Measurements from ENCODE around the gene DMRT2. TPM values are rescaled to one million over a fixed set of nuclear protein-coding genes. Genes with fewer than 3 reads are reported as not detected.

Gene DMRT2
- total RNA-seq, 4 donors from 2014 or later = 0.45 TPM; not detected in 3

DNA sequence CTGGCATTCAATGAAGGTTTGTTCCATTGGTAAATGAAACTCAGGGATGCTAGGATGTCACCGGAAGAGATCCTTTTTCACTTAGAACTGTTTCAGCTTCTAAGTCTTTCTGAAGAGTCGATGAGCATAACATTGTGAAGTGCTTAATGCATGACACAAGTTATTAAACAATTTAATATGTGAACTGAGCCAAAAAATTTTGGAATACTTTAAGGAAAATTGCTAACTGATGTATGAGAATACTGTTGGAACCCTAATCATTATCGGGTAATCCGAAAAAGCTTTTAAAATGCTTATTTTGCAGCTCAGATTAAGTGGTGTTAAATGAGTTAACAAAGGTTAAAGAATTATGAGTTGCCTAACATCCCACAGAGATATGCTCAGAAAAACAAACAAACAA, 34.9 kb downstream of the DMRT2 start:
- Histone ChIP-seq H3K4me3 (replicated peaks in 1 of 3) (no peak overlapping the region), H3K4me1 (no peaks in the 10 kb centered on the region), H3K36me3 (no peaks in the 10 kb centered on the region), H3K9me3 (no peaks in the 10 kb centered on the region), H3K27me3 (peaks cover 4% of the 10 kb centered on the region), H3K27ac (no peak overlapping the region)
- intact Hi-C loops (cut with DNase I) = no loop called here
- TF ChIP-seq POLR2A (IDR thresholded peaks at IDR 0.05) = no peak
- TF ChIP-seq, protein P1, sequence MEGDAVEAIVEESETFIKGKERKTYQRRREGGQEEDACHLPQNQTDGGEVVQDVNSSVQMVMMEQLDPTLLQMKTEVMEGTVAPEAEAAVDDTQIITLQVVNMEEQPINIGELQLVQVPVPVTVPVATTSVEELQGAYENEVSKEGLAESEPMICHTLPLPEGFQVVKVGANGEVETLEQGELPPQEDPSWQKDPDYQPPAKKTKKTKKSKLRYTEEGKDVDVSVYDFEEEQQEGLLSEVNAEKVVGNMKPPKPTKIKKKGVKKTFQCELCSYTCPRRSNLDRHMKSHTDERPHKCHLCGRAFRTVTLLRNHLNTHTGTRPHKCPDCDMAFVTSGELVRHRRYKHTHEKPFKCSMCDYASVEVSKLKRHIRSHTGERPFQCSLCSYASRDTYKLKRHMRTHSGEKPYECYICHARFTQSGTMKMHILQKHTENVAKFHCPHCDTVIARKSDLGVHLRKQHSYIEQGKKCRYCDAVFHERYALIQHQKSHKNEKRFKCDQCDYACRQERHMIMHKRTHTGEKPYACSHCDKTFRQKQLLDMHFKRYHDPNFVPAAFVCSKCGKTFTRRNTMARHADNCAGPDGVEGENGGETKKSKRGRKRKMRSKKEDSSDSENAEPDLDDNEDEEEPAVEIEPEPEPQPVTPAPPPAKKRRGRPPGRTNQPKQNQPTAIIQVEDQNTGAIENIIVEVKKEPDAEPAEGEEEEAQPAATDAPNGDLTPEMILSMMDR (IDR thresholded peaks at IDR 0.05) = no peak
- no peak for DNase-seq
- 80 to 84% methylated on average over 4 of the region's 4 CpGs for WGBS, 2 donors

DNA sequence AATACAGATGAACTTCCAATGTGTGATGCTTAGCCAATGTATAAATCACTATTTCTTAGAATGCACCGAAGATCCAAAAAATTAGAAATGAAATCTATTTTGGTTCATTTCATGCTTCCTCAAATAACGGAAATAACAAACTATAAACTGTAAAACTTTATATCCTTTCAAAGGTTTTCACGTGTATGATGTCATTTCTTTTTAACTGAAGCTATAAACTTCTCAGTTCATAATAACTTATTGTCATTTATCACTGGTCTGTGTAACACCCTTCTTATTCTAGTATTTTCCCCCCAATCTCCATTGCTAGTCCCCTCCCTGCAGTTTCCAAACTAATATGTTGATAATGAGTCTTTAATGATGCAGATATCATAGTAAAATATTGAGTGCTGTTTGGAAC, 36.4 kb downstream of the DMRT2 start:
- no peak overlapping the region for H3K4me3 ChIP-seq (replicated peaks in 1 of 3)
- H3K9me3 ChIP-seq = no peaks in the 10 kb centered on the region
- no peaks in the 10 kb centered on the region for H3K4me1 ChIP-seq
- no peak for DNase-seq
- H3K27me3 ChIP-seq = no peaks in the 10 kb centered on the region
- TF ChIP-seq, protein P1 (IDR thresholded peaks at IDR 0.05) = no peak
- no peak for TF ChIP-seq POLR2A (IDR thresholded peaks at IDR 0.05)
- intact Hi-C loops (cut with DNase I) = no loop called here
- no peaks in the 10 kb centered on the region for H3K36me3 ChIP-seq
- WGBS, 2 donors = 80 to 84% methylated on average over 3 of the region's 3 CpGs
- no peak overlapping the region for H3K27ac ChIP-seq

DNA sequence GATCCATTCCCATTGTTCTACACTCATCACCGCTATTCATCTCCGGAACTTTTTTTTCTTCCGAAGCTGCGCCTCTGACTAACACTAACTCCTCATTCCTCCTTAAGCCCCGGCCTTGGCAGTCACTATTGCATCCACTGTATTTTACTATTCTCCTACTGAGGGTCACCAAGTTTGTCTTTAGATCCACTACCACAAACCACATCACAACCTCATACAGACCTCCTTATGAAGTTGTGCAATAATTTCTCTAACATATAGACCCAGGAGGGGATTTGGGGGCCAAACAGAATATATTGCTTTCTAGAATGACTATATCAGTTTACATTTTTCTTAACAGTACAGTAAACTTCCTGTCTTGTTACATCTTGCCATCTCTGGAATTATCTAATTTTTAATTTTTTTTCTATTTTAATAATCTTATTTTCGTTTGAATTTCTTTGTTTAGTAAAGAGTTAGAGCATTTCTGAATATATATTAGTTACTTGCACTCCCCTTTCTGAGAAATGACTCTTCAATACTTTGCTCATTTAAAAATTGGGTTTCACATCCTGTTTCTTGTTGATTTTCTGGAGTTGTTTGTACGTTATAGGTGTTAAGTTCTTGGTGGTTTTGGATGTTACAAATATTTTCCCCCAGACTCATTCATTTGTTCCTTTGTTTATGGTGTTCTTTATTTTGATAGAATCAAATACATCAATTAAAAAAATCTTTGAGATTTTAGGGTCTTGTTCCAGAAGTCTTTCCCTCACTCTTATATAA, 37.1 kb downstream of the DMRT2 start:
- H3K27me3 ChIP-seq = no peaks in the 10 kb centered on the region

DNA sequence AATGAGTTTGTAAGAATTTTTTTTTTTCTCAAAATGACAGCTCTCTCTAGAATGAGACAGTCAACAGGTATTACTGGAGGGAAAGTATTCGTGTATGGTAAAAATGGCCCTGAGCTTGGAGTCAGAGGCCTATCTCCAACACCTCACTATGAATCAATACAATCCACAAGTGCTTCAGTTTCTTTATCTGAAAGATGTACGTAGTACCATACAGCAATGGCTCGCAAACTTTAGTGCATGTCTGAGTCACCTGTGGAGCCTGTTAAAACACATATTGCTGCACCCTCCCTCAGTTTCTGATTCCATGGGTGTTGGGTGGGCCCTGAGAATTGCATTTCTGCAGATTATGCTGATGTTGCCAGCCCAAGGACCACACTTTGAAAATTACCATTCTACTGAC, 44.6 kb downstream of the DMRT2 start:
- TF ChIP-seq, protein P1 (IDR thresholded peaks at IDR 0.05) = no peak
- no peak for TF ChIP-seq POLR2A (IDR thresholded peaks at IDR 0.05)
- no peaks in the 10 kb centered on the region for H3K4me1 ChIP-seq
- DNase-seq = no peak
- H3K27ac ChIP-seq = no peak overlapping the region
- intact Hi-C loops (cut with DNase I) = no loop called here
- H3K36me3 ChIP-seq = no peaks in the 10 kb centered on the region
- H3K9me3 ChIP-seq = no peaks in the 10 kb centered on the region
- H3K4me3 ChIP-seq (replicated peaks in 1 of 3) = no peak overlapping the region
- H3K27me3 ChIP-seq = no peaks in the 10 kb centered on the region
- 89 to 92% methylated on average over 3 of the region's 3 CpGs for WGBS, 2 donors

More for the DNA sequence above, 37.1 kb downstream of the DMRT2 start:
- Histone ChIP-seq H3K4me3 (replicated peaks in 1 of 3) (no peak overlapping the region), H3K4me1 (no peaks in the 10 kb centered on the region), H3K27ac (no peak overlapping the region), H3K9me3 (no peaks in the 10 kb centered on the region), H3K36me3 (no peaks in the 10 kb centered on the region)
- intact Hi-C loops (cut with DNase I) = no loop called here
- no peak for DNase-seq
- TF ChIP-seq POLR2A (IDR thresholded peaks at IDR 0.05) = no peak
- TF ChIP-seq, protein P1 (IDR thresholded peaks at IDR 0.05) = no peak
- WGBS, 2 donors = 84 to 90% methylated on average over 7 of the region's 7 CpGs

DNA sequence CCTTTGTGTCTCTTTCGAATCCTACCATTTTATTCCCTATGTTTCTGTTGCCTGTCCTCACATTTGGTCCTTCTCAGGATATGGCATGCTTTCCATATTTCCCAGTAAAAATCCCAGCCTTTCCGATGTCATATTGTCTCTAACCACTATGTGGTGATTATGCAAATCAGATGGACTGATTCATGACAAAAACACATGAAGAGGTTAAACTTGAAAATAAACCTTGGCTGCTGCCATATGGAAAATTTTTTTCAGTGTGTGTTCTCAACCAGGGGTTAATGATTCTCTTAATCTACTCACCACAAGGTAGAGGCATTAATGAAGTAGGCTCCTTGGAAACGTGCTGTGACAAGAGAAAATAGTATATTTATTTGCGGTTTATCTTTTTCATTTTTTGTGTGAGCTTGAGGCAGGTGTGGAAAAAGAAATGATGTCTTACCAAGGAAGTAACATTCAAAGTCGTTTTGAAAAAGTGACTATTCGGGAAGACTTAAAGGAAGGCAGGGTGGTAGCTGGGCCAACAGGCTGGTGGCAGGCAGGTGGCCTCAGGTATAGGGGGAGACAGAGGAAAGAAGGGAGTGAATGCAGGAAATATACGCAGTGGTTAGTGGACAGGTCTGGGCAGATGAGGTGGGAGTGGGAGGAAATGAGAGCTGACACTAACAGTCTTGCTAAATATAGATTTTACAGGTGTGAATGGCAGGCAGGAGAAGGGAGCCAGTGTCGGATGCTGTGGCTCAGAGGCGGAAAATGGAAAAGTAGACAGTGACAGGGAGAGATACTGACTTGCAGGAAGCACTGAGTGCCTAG, 46.2 kb downstream of the DMRT2 start:
- Histone ChIP-seq H3K27ac (no peak overlapping the region), H3K36me3 (no peaks in the 10 kb centered on the region)

More for the DNA sequence above, 46.2 kb downstream of the DMRT2 start:
- DNase-seq = no peak
- H3K9me3 ChIP-seq = no peaks in the 10 kb centered on the region
- intact Hi-C loops (cut with DNase I) = no loop called here
- H3K4me1 ChIP-seq = no peaks in the 10 kb centered on the region
- TF ChIP-seq, protein P1 (IDR thresholded peaks at IDR 0.05) = no peak
- TF ChIP-seq POLR2A (IDR thresholded peaks at IDR 0.05) = no peak
- WGBS, 2 donors = 82 to 83% methylated on average over 9 of the region's 9 CpGs
- H3K4me3 ChIP-seq (replicated peaks in 1 of 3) = no peak overlapping the region
- no peaks in the 10 kb centered on the region for H3K27me3 ChIP-seq

Measured in thyroid gland (tissue), 4 donors.